Adrenal gland (tissue), 5 donors: ENCODE data around the gene ANO2.

Source experiments
- POLR2A ChIP-seq, 2 donors: fragments of 450-650 bp; IDR thresholded peaks; one replicate each; pipeline ENCODE4 v1.6.1; 2017; ENCODE audit warnings: antibody characterized with exemption in 2 of 2, mild to moderate bottlenecking in 2 of 2, moderate library complexity in 1 of 2
- TF ChIP-seq, protein P1 (sequence below), 6 experiments: fragments of 450-650 bp in 4 of 6; fragments of 200-600 bp in 2 of 6; sonication (generic) in 1 of 6; IDR thresholded peaks; 1 replicate in 5 of 6; 2 replicates in 1 of 6; pipeline versions ENCODE4 v1.5.1 to v1.8.0; 2016 to 2021; ENCODE audit warnings: antibody characterized with exemption in 6 of 6, mild to moderate bottlenecking in 2 of 6, moderate library complexity in 1 of 6
- donor health status: DM: no; HTN: no; CAD: no.

DNA sequence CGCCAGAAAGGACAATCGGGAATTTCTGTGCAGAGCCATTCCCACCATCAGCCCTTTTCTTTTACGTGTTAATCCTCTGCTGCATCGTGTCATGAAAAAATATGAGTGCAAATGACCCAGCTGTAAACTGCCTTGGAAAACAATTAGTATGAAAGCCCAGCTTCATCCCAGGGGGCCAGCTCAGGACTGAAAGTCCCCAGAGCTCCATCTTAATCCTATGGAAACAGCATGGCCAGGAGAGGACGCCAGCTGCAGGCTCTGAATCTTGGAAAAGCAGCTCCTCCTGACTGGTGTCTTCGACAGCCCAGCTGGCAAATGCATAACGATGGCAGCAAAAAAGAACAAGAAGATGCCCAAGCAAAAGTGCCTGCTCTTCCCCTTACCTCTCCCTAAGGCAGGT is 321.6 kb downstream of the ANO2 start:
- TF ChIP-seq, protein P1, sequence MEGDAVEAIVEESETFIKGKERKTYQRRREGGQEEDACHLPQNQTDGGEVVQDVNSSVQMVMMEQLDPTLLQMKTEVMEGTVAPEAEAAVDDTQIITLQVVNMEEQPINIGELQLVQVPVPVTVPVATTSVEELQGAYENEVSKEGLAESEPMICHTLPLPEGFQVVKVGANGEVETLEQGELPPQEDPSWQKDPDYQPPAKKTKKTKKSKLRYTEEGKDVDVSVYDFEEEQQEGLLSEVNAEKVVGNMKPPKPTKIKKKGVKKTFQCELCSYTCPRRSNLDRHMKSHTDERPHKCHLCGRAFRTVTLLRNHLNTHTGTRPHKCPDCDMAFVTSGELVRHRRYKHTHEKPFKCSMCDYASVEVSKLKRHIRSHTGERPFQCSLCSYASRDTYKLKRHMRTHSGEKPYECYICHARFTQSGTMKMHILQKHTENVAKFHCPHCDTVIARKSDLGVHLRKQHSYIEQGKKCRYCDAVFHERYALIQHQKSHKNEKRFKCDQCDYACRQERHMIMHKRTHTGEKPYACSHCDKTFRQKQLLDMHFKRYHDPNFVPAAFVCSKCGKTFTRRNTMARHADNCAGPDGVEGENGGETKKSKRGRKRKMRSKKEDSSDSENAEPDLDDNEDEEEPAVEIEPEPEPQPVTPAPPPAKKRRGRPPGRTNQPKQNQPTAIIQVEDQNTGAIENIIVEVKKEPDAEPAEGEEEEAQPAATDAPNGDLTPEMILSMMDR (IDR thresholded peaks at IDR 0.05) = no peak
- TF ChIP-seq POLR2A (IDR thresholded peaks at IDR 0.05) = no peak
